Testis (tissue), 5 donors: ENCODE results near the gene MT3. TPM values are rescaled to one million over a fixed set of nuclear protein-coding genes. Genes with fewer than 3 reads are reported as not detected.

Experiments
- DNase-seq: peaks from one replicate; pipeline ENCODE4 v3.0.0-alpha.2; 2019
- H3K27ac ChIP-seq, 2 donors: fragments of 200-600 bp; sonication (generic); one replicate each; pipeline ENCODE4 v1.5.1; 2019
- H3K27me3 ChIP-seq: fragments of 200-600 bp; sonication (generic); one replicate; pipeline ENCODE4 v1.5.1; 2019
- H3K36me3 ChIP-seq: fragments of 200-600 bp; sonication (generic); one replicate; pipeline ENCODE4 v1.5.1; 2017; ENCODE audit warnings: low read depth; ENCODE audit errors: missing control alignments
- H3K4me1 ChIP-seq: fragments of 200-600 bp; sonication (generic); one replicate; pipeline ENCODE4 v1.5.1; 2019
- H3K4me3 ChIP-seq, 2 donors: fragments of 200-600 bp; sonication (generic); one replicate each; pipeline ENCODE4 v1.5.1; 2017 to 2019
- H3K9me3 ChIP-seq: fragments of 200-600 bp; sonication (generic); one replicate; pipeline ENCODE4 v1.5.1; 2017
- CTCF ChIP-seq, 3 experiments: fragments of 450-650 bp in 2 of 3; fragments of 200-600 bp in 1 of 3; sonication (generic) in 1 of 3; IDR thresholded peaks; one replicate each; pipeline ENCODE4 v1.5.1; 2016 to 2019; ENCODE audit warnings: antibody characterized with exemption in 3 of 3, mild to moderate bottlenecking in 2 of 3, moderate library complexity in 1 of 3
- POLR2A ChIP-seq: fragments of 450-650 bp; IDR thresholded peaks from one replicate; pipeline ENCODE4 v1.6.1; 2017; ENCODE audit warnings: antibody characterized with exemption, mild to moderate bottlenecking, moderate library complexity
- WGBS, 2 donors: methylation state at CpG; one replicate each; pipeline ENCODE4 v1.1.5; 2018; 5-methylcytosine and 5-hydroxymethylcytosine counted together
- intact Hi-C: fragments of 100-400 bp; cut with DNase I; formaldehyde crosslinking; loops from one replicate; pipeline ENCODE4 v1.15.1; 2023; ENCODE audit warnings: low total_unique reads
- long read RNA-seq, 2 donors: transcript quantifications; one replicate each; lab custom pipeline, GENCODE V29; 2026
- polyA plus RNA-seq: library from polyadenylated mRNA; stranded (reverse); fragments of 350-450 nt; fragmentation: Illumina TruSeq; extraction: RNeasy Lipid Tissue Mini Kit (QIAGEN cat#74804); gene quantifications from one replicate; pipeline ENCODE4 v1.2.3, GENCODE V29; 2014; ENCODE audit warnings: low read depth, low replicate concordance; ENCODE audit not compliant: insufficient read depth
- total RNA-seq, 2 donors: library from RNA; depleted of rRNA; stranded (reverse); fragments of >200 nt; gene quantifications; one replicate each; pipeline ENCODE4 v1.2.3, GENCODE V29; 2016

The MT3 gene
- total RNA-seq (1 to 10 TPM in 1 of 2 donors, not detected in 1; 4.6 TPM), polyA plus RNA-seq (12.0 TPM)
- long read RNA-seq, donor 1, transcript MT3-201 (3 exons, 569 nt): major isoform, 152 of 178 reads
- long read RNA-seq, donor 1, transcript MT3-204 (1 exons, 1,550 nt): minor isoform, 13 of 178 reads
- long read RNA-seq, donor 1, partial matches to known transcripts: 13 of 178 reads
- long read RNA-seq, donor 1, other reads (novel, unspliced or antisense): 0 of 178 reads
- long read RNA-seq, donor 2, transcript MT3-204 (1 exons, 1,550 nt): minor isoform, 15 of 109 reads
- long read RNA-seq, donor 2, transcript MT3-201 (3 exons, 569 nt): major isoform, 67 of 109 reads
- long read RNA-seq, donor 2, partial matches to known transcripts: 17 of 109 reads
- long read RNA-seq, donor 2, other reads (novel, unspliced or antisense): 10 of 109 reads

- no peaks in the 10 kb centered on the region for H3K9me3 ChIP-seq
- WGBS, 2 donors: 3 to 4% methylated on average over 55 to 66 of the region's 87 CpGs
- DNase-seq: peak; percentile 39
- peaks cover 9% of the 10 kb centered on the region for H3K4me1 ChIP-seq
- H3K27me3 ChIP-seq: no peaks in the 10 kb centered on the region
- no peaks in the 10 kb centered on the region for H3K36me3 ChIP-seq
- H3K27ac ChIP-seq: no peak within 1 kb of the TSS
- no peak for TF ChIP-seq POLR2A
- TF ChIP-seq CTCF (IDR thresholded peaks at IDR 0.05): no peak
- H3K4me3 ChIP-seq: peak within 1 kb of the TSS; percentile 32 to 51
- intact Hi-C loops: loop anchor here (10.0 kb wide), 1 partner anchor 115 kb away; no protein-coding TSS in a partner anchor
These were observed at the start of gene MT3 for GRCh38 chr16:56589141-56590039. Gene MT3 (plus strand): TSS chr16:56589528. CDS start chr16:56589591, 63 bp downstream.

- H3K27me3 ChIP-seq: no peaks in the 10 kb centered on the region
- WGBS, 2 donors: 51 to 54% methylated on average over 4 of the region's 4 CpGs
- intact Hi-C loops: no loop called here
- no peak overlapping the region for H3K4me3 ChIP-seq
- H3K36me3 ChIP-seq: no peaks in the 10 kb centered on the region
- TF ChIP-seq POLR2A: no peak
- TF ChIP-seq CTCF (IDR thresholded peaks at IDR 0.05): no peak
- no peak for DNase-seq
- H3K4me1 ChIP-seq: no peaks in the 10 kb centered on the region
- no peaks in the 10 kb centered on the region for H3K9me3 ChIP-seq
- H3K27ac ChIP-seq: no peak overlapping the region
These were observed 49.7 kb upstream of the MT3 start for GRCh38 chr16:56539656-56540055.

GRCh38 chr16:56542039-56542438, 47.3 kb upstream of the MT3 start:
- Histone ChIP-seq H3K27me3 (no peaks in the 10 kb centered on the region), H3K9me3 (no peaks in the 10 kb centered on the region), H3K4me3 (no peak overlapping the region), H3K4me1 (no peaks in the 10 kb centered on the region), H3K27ac (no peak overlapping the region), H3K36me3 (no peaks in the 10 kb centered on the region)
- 21 to 37% methylated on average over 2 of the region's 2 CpGs for WGBS, 2 donors
- TF ChIP-seq POLR2A: no peak
- intact Hi-C loops: no loop called here
- no peak for DNase-seq

GRCh38 chr16:56547120-56547948, 42.0 kb upstream of the MT3 start:
- Histone ChIP-seq H3K4me1 (no peaks in the 10 kb centered on the region), H3K36me3 (no peaks in the 10 kb centered on the region), H3K4me3 (no peak overlapping the region), H3K27ac (no peak overlapping the region), H3K9me3 (no peaks in the 10 kb centered on the region), H3K27me3 (no peaks in the 10 kb centered on the region)
- no peak for TF ChIP-seq CTCF (IDR thresholded peaks at IDR 0.05)
- TF ChIP-seq POLR2A: no peak
- intact Hi-C loops: no loop called here
- DNase-seq: no peak
- WGBS, 2 donors: 36 to 52% methylated on average over 12 of the region's 12 CpGs
